Measurements from ENCODE around the gene TTLL11.
"Not testable (repeated sequence)": the region's sequence is repeated elsewhere in the genome, so short reads cannot be mapped to it uniquely, and the experiment has no call there.

TTLL11 gene

DNA sequence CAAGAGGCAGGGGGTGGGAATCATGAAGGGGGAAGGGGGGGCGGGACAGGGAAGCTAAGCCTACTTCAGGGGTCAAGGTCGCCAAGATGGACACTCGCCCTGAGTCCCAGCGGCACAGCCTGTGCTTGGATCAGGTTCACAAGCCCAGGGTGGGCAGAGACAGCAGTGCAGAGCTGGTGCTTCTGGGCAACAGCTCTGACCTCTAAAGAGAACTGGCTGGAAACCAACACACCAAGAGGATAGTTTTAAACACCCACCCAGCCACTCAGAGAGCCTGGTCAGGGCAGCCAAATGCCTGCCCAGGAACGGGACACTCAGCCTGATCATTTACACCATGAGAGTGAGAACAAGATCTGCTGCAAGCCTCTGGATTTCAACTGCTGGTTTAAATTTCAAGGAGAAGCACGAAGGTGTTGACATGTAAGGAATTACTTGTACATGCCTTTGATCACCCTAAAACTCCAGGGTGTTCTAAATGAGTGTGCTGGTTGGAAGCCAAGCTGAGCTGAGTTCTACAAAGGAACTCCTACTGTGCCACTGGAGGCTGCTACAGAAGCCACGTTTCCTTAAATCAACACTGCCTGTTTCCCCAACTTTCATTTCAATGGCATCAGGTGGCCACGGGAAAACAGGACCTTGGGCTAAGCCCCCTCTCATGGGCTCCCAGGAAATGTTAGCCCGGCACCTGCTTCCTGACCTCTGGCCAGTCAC is 91.5 kb downstream of the TTLL11 start:
- Histone ChIP-seq H3K27ac (no peak overlapping the region), H3K4me1 (no peaks in the 10 kb centered on the region), H3K36me3 (ENCODE audit: control insufficient read depth, insufficient read depth, low read length) (no peaks in the 10 kb centered on the region), H3K9ac (no peak overlapping the region), H2AFZ (no peak overlapping the region), H3K4me2 (ENCODE audit: low read length) (no peak overlapping the region), H3K27me3 (ENCODE audit: control insufficient read depth, insufficient read depth, low read length) (no peaks in the 10 kb centered on the region), H3K79me2 (no peaks in the 10 kb centered on the region), H3K4me3 (ENCODE audit: low read depth, low read length) (no peak overlapping the region), H3K9me3 (ENCODE audit: control insufficient read depth, low read length) (no peaks in the 10 kb centered on the region)
- TF ChIP-seq, protein P1, sequence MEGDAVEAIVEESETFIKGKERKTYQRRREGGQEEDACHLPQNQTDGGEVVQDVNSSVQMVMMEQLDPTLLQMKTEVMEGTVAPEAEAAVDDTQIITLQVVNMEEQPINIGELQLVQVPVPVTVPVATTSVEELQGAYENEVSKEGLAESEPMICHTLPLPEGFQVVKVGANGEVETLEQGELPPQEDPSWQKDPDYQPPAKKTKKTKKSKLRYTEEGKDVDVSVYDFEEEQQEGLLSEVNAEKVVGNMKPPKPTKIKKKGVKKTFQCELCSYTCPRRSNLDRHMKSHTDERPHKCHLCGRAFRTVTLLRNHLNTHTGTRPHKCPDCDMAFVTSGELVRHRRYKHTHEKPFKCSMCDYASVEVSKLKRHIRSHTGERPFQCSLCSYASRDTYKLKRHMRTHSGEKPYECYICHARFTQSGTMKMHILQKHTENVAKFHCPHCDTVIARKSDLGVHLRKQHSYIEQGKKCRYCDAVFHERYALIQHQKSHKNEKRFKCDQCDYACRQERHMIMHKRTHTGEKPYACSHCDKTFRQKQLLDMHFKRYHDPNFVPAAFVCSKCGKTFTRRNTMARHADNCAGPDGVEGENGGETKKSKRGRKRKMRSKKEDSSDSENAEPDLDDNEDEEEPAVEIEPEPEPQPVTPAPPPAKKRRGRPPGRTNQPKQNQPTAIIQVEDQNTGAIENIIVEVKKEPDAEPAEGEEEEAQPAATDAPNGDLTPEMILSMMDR (IDR thresholded peaks at IDR 0.05) = no peak

DNA sequence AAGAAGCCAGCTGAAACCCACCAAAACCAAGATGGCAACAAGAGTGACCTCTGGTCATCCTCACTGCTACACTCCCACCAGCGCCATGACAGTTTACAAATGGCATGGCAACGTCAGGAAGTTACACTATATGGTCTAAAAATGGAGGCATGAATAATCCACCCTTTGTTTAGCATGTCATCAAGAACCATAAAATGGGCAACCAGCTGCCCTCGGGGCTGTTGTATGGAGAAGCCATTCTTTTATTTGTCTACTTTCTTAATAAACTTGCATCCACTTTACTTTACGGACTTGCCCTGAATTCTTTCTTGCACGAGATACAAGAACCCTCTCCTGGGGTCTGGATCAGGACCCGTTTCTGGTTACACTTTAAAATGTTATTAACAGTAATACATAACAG is 92.6 kb downstream of the TTLL11 start:
- H2AFZ ChIP-seq; H3K9ac ChIP-seq; H3K79me2 ChIP-seq; H3K9me3 ChIP-seq (ENCODE audit: control insufficient read depth, low read length); H3K4me2 ChIP-seq (ENCODE audit: low read length); H3K4me3 ChIP-seq (ENCODE audit: low read depth, low read length); H3K36me3 ChIP-seq (ENCODE audit: control insufficient read depth, insufficient read depth, low read length); H3K27ac ChIP-seq; H3K4me1 ChIP-seq; H3K27me3 ChIP-seq (ENCODE audit: control insufficient read depth, insufficient read depth, low read length): not testable (repeated sequence)

GRCh38 chr9:121999556-121999955 is 93.6 kb downstream of the TTLL11 start:
- Histone ChIP-seq H3K9me3 (ENCODE audit: control insufficient read depth, low read length) (no peaks in the 10 kb centered on the region), H3K27me3 (ENCODE audit: control insufficient read depth, insufficient read depth, low read length) (no peaks in the 10 kb centered on the region), H3K9ac (no peak overlapping the region), H3K27ac (no peak overlapping the region), H3K36me3 (ENCODE audit: control insufficient read depth, insufficient read depth, low read length) (no peaks in the 10 kb centered on the region), H2AFZ (no peak overlapping the region), H3K79me2 (no peaks in the 10 kb centered on the region), H3K4me1 (no peaks in the 10 kb centered on the region), H3K4me2 (ENCODE audit: low read length) (no peak overlapping the region), H3K4me3 (ENCODE audit: low read depth, low read length) (no peak overlapping the region)
- TF ChIP-seq, protein P1 (IDR thresholded peaks at IDR 0.05) = no peak

DNA sequence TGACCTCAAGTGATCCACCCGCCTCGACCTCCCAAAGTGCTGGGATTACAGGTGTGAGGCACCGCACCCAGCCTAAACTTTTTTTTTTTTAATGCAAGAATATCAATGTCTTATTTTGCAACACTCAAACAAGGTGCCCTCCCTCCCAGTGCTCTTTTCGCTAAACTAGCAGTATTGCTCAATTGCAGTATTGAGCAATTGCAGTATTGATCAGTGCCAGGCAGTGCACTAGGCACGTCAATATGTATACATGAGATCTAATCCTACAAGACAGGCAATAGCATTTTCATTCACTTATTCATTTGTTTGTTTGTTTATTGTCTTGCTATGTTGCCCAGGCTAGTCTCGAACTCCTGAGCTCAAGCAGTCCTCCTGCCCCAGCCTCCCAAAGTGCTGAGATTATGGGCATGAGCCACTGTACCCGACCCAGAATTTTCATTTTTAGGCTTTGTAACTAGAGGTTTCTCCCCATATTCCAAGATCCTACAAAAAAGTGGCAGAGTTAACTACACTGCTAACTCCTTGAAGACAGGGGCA is 94.5 kb downstream of the TTLL11 start:
- H3K79me2 ChIP-seq = no peaks in the 10 kb centered on the region

GRCh38 chr9:121997791-121998190 is 95.3 kb downstream of the TTLL11 start:
- Histone ChIP-seq H3K36me3 (ENCODE audit: control insufficient read depth, insufficient read depth, low read length) (no peaks in the 10 kb centered on the region), H3K9me3 (ENCODE audit: control insufficient read depth, low read length) (no peaks in the 10 kb centered on the region), H3K4me2 (ENCODE audit: low read length) (no peak overlapping the region), H3K9ac (no peak overlapping the region), H2AFZ (no peak overlapping the region), H3K27me3 (ENCODE audit: control insufficient read depth, insufficient read depth, low read length) (no peaks in the 10 kb centered on the region), H3K4me1 (no peaks in the 10 kb centered on the region), H3K79me2 (no peaks in the 10 kb centered on the region), H3K27ac (no peak overlapping the region), H3K4me3 (ENCODE audit: low read depth, low read length) (no peak overlapping the region)
- TF ChIP-seq, protein P1 (IDR thresholded peaks at IDR 0.05) = no peak

More for the DNA sequence above, 94.5 kb downstream of the TTLL11 start:
- no peak overlapping the region for H3K27ac ChIP-seq
- no peaks in the 10 kb centered on the region for H3K27me3 ChIP-seq (ENCODE audit: control insufficient read depth, insufficient read depth, low read length)
- H3K36me3 ChIP-seq (ENCODE audit: control insufficient read depth, insufficient read depth, low read length) = no peaks in the 10 kb centered on the region
- TF ChIP-seq, protein P1 (IDR thresholded peaks at IDR 0.05) = no peak
- H3K4me1 ChIP-seq = no peaks in the 10 kb centered on the region
- no peak overlapping the region for H2AFZ ChIP-seq
- no peak overlapping the region for H3K4me3 ChIP-seq (ENCODE audit: low read depth, low read length)
- no peak overlapping the region for H3K9ac ChIP-seq
- no peaks in the 10 kb centered on the region for H3K9me3 ChIP-seq (ENCODE audit: control insufficient read depth, low read length)
- no peak overlapping the region for H3K4me2 ChIP-seq (ENCODE audit: low read length)
